Glutamatergic neuron (in vitro differentiated cells): ENCODE measurements around the gene GARS1. TPM values are rescaled to one million over a fixed set of nuclear protein-coding genes. Genes with fewer than 3 reads are reported as not detected.

Experiments used
- DNase-seq: peaks from one replicate; pipeline ENCODE4 v3.0.0; 2022
- H3K27ac Mint-ChIP-seq: one replicate; pipeline ENCODE4 v1.8.0; 2020; ENCODE audit warnings: mild to moderate bottlenecking, mixed read lengths, inconsistent platforms; ENCODE audit not compliant: unreplicated experiment
- H3K27me3 Mint-ChIP-seq: one replicate; pipeline ENCODE4 v1.8.0; 2020; ENCODE audit warnings: mild to moderate bottlenecking, moderate library complexity, mixed read lengths, inconsistent platforms; ENCODE audit not compliant: unreplicated experiment
- H3K36me3 Mint-ChIP-seq: one replicate; pipeline ENCODE4 v1.8.0; 2020; ENCODE audit warnings: mild to moderate bottlenecking, mixed read lengths, inconsistent platforms; ENCODE audit not compliant: unreplicated experiment
- H3K4me1 Mint-ChIP-seq: one replicate; pipeline ENCODE4 v1.8.0; 2020; ENCODE audit warnings: mild to moderate bottlenecking, low read depth, mixed read lengths, inconsistent platforms; ENCODE audit not compliant: unreplicated experiment
- H3K4me3 Mint-ChIP-seq: one replicate; pipeline ENCODE4 v1.8.0; 2020; ENCODE audit warnings: mild to moderate bottlenecking, mixed read lengths, inconsistent platforms; ENCODE audit not compliant: unreplicated experiment
- H3K9me3 Mint-ChIP-seq: one replicate; pipeline ENCODE4 v1.8.0; 2020; ENCODE audit warnings: mild to moderate bottlenecking, moderate library complexity, mixed read lengths, inconsistent platforms; ENCODE audit not compliant: unreplicated experiment
- CTCF ChIP-seq: fragments of 200-600 bp; sonication (generic); IDR thresholded peaks from one replicate; pipeline ENCODE4 v1.5.0; 2021; ENCODE audit not compliant: partially characterized antibody, unreplicated experiment
- total RNA-seq: library from RNA; stranded (reverse); fragmentation: NEBNext Ultra II Directional; extraction: Animal tissue kit (Norgen Biotek cat#: 25700); gene quantifications from one replicate; pipeline ENCODE4 v1.2.1, GENCODE V29; 2021; ENCODE audit not compliant: unreplicated experiment

Gene GARS1
- total RNA-seq, 1 donor from 2014 or later, result 511 TPM

GRCh38 chr7:30656006-30656957 lies 61.6 kb downstream of the GARS1 start:
- peaks cover 5% of the 10 kb centered on the region for H3K27me3 Mint-ChIP-seq
- H3K36me3 Mint-ChIP-seq, result peaks cover 5% of the 10 kb centered on the region
- peak; percentile 16 for DNase-seq
- peaks cover 8% of the 10 kb centered on the region for H3K4me1 Mint-ChIP-seq
- H3K4me3 Mint-ChIP-seq, result no peak overlapping the region
- no peak for TF ChIP-seq CTCF
- no peak overlapping the region for H3K27ac Mint-ChIP-seq
- peaks cover 3% of the 10 kb centered on the region for H3K9me3 Mint-ChIP-seq

- H3K4me3 Mint-ChIP-seq, result no peak overlapping the region
- H3K9me3 Mint-ChIP-seq, result peaks cover 3% of the 10 kb centered on the region
- peaks cover 5% of the 10 kb centered on the region for H3K27me3 Mint-ChIP-seq
- DNase-seq, result peak; percentile 3
- H3K27ac Mint-ChIP-seq, result no peak overlapping the region
- TF ChIP-seq CTCF, result no peak
- peaks cover 5% of the 10 kb centered on the region for H3K36me3 Mint-ChIP-seq
- peaks cover 8% of the 10 kb centered on the region for H3K4me1 Mint-ChIP-seq
Observed at GRCh38 chr7:30657131-30657530, 62.5 kb downstream of the GARS1 start.

GRCh38 chr7:30658479-30659074 lies 63.9 kb downstream of the GARS1 start:
- Mint-ChIP-seq H3K36me3 (peaks cover 5% of the 10 kb centered on the region), H3K27me3 (peaks cover 7% of the 10 kb centered on the region), H3K4me3 (no peak overlapping the region), H3K27ac (no peak overlapping the region), H3K9me3 (peaks cover 4% of the 10 kb centered on the region), H3K4me1 (peaks cover 8% of the 10 kb centered on the region)
- no peak for DNase-seq
- TF ChIP-seq CTCF, result no peak

GRCh38 chr7:30659312-30659711 lies 64.6 kb downstream of the GARS1 start:
- Mint-ChIP-seq H3K27ac (no peak overlapping the region), H3K4me3 (no peak overlapping the region), H3K36me3 (peaks cover 5% of the 10 kb centered on the region), H3K4me1 (peaks cover 8% of the 10 kb centered on the region), H3K9me3 (peaks cover 4% of the 10 kb centered on the region), H3K27me3 (peaks cover 7% of the 10 kb centered on the region)
- TF ChIP-seq CTCF, result no peak
- no peak for DNase-seq
